ENCODE results near the gene GLYATL2.

GRCh38 chr11:58801302-58801701, 43.2 kb downstream of the GLYATL2 start:
- TF ChIP-seq CTCF (IDR thresholded peaks at IDR 0.05), result no peak
- TF ChIP-seq EP300 (IDR thresholded peaks at IDR 0.05), result no peak
- TF ChIP-seq POLR2A (IDR thresholded peaks at IDR 0.05), result no peak

Measured in tibial nerve (tissue), 4 donors.